GM04503 (cell line): ENCODE measurements around the gene ARL4A.
A peak's percentile ranks its signal among the peaks of the same experiment; 100 is the strongest.

Experiments
- DNase-seq: peaks from one replicate; pipeline ENCODE4 v3.0.0-alpha.2; 2012; ENCODE audit warnings: low read depth

The ARL4A gene

GRCh38 chr7:12701433-12701832 lies 14.0 kb downstream of the ARL4A start:
- DNase-seq: no peak

- no peak for DNase-seq
Observed at GRCh38 chr7:12703881-12704280, 16.4 kb downstream of the ARL4A start.

- no peak for DNase-seq
Observed at GRCh38 chr7:12705878-12706277, 18.4 kb downstream of the ARL4A start.

- no peak for DNase-seq
Observed at GRCh38 chr7:12706900-12707536, 19.6 kb downstream of the ARL4A start.

GRCh38 chr7:12708314-12708713 lies 20.9 kb downstream of the ARL4A start:
- DNase-seq: no peak

GRCh38 chr7:12709726-12710502 lies 22.5 kb downstream of the ARL4A start:
- peak; percentile 87 for DNase-seq

GRCh38 chr7:12711124-12711523 lies 23.7 kb downstream of the ARL4A start:
- DNase-seq: no peak

- no peak for DNase-seq
Observed at GRCh38 chr7:12712236-12712635, 24.8 kb downstream of the ARL4A start.

GRCh38 chr7:12713625-12714378 lies 26.4 kb downstream of the ARL4A start:
- DNase-seq: no peak

GRCh38 chr7:12714379-12714737 lies 26.9 kb downstream of the ARL4A start:
- DNase-seq: no peak

GRCh38 chr7:12715372-12716133 lies 28.1 kb downstream of the ARL4A start:
- DNase-seq: peak; percentile 39

- no peak for DNase-seq
Observed at GRCh38 chr7:12716134-12716681, 28.8 kb downstream of the ARL4A start.

GRCh38 chr7:12716722-12717121 lies 29.3 kb downstream of the ARL4A start:
- no peak for DNase-seq

GRCh38 chr7:12719141-12719919 lies 31.9 kb downstream of the ARL4A start:
- DNase-seq: no peak

- no peak for DNase-seq
Observed at GRCh38 chr7:12719981-12720865, 32.8 kb downstream of the ARL4A start.

GRCh38 chr7:12721286-12721830 lies 33.9 kb downstream of the ARL4A start:
- DNase-seq: no peak

GRCh38 chr7:12722136-12722535 lies 34.7 kb downstream of the ARL4A start:
- no peak for DNase-seq

GRCh38 chr7:12722636-12723605 lies 35.5 kb downstream of the ARL4A start:
- no peak for DNase-seq
